Neural cell (in vitro differentiated cells): ENCODE data around the gene CALHM2.

ENCODE experiments used
- EZH2 ChIP-seq: fragments of 200-600, 300-800 bp; shearing (Covaris generic), sonication (generic); IDR thresholded peaks from 2 replicates; pipeline ENCODE4 v1.6.1; 2014; ENCODE audit warnings: antibody characterized with exemption, low read length, borderline replicate concordance, mild to moderate bottlenecking; ENCODE audit not compliant: insufficient read depth, poor library complexity, severe bottlenecking
- MXI1 ChIP-seq: fragments of 450-650 bp; conservative IDR thresholded peaks from 2 replicates; pipeline ENCODE4 v1.6.1; 2014; ENCODE audit warnings: antibody characterized with exemption, mild to moderate bottlenecking; ENCODE audit not compliant: poor library complexity, severe bottlenecking
- RAD21 ChIP-seq: fragments of 450-650 bp; conservative IDR thresholded peaks from 2 replicates; pipeline ENCODE4 v1.6.1; 2014; ENCODE audit warnings: antibody characterized with exemption, mild to moderate bottlenecking, moderate library complexity
- SMC3 ChIP-seq: fragments of 450-650 bp; conservative IDR thresholded peaks from 2 replicates; pipeline ENCODE4 v1.6.1; 2014; ENCODE audit warnings: antibody characterized with exemption, mild to moderate bottlenecking, moderate library complexity; ENCODE audit not compliant: poor library complexity
- TAF1 ChIP-seq: IDR thresholded peaks from 2 replicates; pipeline ENCODE4 v1.6.1; 2012; ENCODE audit warnings: low read depth
- TF ChIP-seq, protein P1 (sequence below): fragments of 450-650 bp; IDR thresholded peaks from 2 replicates; pipeline ENCODE4 v1.5.1; 2014; ENCODE audit warnings: antibody characterized with exemption, mild to moderate bottlenecking, moderate library complexity; ENCODE audit not compliant: poor library complexity, severe bottlenecking

DNA sequence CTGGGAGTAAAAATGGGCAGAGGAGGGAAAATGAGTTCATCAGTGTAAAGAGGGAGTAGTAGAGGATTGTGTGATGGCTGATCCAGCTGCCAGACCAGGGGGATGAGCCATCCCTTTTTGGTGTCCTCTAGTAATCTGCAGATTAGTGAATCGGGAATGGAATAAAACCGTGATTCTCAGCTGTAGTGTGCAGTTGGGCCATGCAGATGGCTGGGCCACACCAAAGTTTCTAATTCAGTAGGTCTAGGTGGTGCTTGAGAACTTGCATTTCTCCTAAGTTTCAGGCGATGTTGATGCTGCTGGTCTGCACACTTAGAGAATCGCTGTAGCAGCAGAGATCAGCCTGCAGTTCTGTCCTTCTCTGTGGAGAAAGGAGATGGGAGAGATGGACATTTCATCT is 33.1 kb downstream of the CALHM2 start:
- TF ChIP-seq RAD21, result no peak
- no peak for TF ChIP-seq TAF1
- TF ChIP-seq, protein P1, sequence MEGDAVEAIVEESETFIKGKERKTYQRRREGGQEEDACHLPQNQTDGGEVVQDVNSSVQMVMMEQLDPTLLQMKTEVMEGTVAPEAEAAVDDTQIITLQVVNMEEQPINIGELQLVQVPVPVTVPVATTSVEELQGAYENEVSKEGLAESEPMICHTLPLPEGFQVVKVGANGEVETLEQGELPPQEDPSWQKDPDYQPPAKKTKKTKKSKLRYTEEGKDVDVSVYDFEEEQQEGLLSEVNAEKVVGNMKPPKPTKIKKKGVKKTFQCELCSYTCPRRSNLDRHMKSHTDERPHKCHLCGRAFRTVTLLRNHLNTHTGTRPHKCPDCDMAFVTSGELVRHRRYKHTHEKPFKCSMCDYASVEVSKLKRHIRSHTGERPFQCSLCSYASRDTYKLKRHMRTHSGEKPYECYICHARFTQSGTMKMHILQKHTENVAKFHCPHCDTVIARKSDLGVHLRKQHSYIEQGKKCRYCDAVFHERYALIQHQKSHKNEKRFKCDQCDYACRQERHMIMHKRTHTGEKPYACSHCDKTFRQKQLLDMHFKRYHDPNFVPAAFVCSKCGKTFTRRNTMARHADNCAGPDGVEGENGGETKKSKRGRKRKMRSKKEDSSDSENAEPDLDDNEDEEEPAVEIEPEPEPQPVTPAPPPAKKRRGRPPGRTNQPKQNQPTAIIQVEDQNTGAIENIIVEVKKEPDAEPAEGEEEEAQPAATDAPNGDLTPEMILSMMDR, result no peak
- no peak for TF ChIP-seq SMC3
- no peak for TF ChIP-seq EZH2
- no peak for TF ChIP-seq MXI1
